IPS-NIHi7 (cell line): ENCODE results near the gene KBTBD4.
A peak's percentile ranks its signal among the peaks of the same experiment; 100 is the strongest.
"Not testable (repeated sequence)": the region's sequence is repeated elsewhere in the genome, so short reads cannot be mapped to it uniquely, and the experiment has no call there.

Experiments
- DNase-seq: peaks from one replicate; pipeline ENCODE4 v3.0.0; 2012; ENCODE audit warnings: mixed read lengths; ENCODE audit errors: extremely low spot score

KBTBD4 gene

DNA sequence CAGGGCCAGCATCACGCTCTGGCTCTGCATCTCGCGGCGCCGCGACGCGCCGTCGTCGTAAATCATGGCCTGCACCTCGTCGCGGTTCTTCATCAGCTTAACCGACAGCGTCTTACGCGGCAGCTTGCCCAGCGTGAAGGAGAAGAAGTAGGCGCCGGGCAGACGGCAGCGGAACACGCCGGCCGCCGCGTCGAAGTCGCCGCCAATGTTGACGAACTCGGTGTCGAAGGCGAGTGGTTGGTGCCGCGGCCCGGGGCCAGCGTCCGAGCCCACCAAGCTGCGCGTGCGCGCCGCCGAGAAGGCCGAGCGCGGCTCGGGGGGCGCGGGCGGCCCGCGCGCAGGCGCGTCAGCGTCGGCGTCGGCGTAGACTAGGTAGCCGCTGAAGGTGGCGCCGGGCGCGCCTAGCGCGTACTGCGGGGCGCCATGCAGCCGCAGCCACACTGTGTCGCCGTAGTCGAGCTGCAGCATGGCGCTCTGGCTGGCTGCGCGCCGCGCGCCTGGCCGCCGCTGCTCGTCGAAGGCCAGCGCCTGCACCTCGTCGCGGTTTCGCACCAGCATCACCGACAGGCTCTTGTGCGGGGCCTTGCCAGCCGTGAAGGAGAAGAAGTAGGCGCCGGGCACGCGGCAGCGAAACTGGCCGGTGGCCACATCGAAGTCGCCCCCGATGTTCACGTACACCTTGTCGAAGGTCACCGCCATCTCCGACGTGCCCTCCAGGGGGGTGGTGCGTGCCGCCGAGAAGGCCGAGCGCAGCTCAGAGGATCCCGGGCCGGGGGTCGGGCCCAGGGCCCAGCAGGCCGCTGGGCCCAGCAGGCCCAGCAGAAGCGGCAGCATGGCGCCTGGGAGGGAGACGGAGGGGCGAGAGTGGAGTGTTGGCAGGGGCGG, 11.4 kb upstream of the KBTBD4 start:
- peak; percentile 82 for DNase-seq

DNA sequence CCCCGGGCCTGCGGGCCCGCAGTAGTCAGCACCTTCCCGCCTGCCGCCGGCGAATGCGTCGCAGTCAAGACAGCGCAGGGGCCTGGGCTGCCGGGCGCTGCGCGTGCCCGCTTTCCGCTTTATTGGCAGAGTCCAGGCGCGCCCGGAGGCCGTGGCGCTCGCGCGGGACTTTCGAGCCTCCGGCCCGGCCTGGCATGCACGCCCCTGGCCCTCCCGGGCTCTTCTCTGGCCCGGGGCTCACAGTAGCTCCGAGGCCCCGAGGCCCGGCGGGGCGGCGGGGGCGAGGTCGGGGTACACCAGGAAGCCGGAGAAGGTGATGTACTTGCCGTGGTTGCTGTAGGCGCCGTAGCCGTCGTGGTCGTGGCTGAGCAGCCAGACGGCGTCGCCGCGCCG, 10.8 kb upstream of the KBTBD4 start:
- DNase-seq = no peak

DNA sequence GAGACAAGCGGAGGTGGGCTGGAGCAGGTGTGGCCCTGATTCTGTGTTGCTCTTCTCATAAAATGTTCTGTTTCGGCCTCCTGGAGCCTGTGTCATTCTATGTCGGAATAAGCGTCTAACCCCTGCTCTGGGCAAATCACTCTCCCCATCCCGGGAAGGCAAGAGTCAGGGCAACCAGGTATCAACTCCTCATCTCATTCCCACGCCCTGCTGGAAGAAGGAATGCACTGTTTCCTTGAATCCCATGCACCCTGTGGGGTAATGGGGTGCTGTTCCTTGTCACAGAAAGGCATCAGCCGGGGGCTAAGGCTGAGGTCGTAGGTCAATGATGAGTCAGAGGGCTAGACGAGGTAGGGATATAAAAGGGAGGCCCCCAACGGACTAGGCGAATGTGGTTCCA, 10.3 kb upstream of the KBTBD4 start:
- DNase-seq = no peak

DNA sequence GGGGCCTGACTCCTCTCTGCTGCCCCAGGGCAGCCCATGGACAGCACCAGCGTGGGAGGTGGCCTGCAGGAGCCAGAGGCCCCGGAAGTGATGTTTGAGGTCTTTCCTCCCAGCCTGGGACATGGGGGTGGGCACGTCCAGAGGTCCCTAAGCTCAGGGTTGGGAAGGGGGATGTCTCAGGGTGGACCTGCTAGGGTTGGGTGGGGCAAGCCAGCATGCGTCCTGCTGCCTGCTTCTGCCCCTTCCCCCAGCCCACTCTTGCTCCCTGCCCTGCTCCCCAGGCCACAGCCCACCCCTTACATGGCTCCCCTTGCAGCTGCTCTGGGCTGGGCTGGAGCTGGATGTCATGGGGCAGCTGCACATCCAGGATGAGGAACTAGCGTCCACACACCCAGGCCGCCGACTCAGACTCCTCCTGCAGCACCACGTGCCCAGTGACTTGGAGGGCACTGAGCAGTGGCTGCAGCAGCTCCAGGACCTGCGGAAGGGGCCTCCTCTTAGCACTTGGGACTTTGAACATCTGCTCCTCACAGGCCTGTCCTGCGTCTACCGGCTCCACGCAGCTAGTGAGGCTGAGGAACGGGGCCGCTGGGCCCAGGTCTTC, 9.1 kb upstream of the KBTBD4 start:
- DNase-seq = no peak

DNA sequence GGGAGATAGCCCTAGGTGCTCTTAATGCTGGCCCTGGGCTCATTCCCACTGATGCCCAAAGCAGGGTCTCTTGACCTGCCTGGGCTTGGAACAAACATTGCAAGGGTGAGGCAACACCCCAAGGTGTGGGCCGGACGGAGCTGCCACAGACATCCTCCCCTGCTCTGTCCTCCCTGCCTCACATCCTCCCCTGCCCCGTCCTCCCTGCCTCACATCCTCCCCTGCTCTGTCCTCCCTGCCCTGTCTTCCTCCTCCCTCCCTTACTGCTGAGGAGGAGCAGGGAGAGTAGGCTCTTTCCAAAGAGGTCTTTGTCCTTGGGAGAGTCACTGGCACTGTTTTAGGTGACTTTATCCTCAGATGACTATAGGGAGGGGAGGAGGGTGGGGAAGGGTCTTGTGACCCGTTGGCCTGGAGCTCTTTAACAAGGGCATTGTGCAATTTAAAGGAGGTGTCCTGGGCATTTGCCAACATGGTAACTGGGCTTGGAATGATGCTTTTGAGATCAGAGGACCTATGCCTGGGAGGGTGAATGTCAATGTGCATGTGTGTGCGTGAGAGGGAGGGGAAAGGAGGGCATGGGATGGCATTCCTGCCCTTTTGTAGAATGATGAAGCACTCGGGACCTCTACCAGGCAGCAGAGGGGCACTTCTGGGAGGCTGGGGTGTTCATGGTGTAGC, 8.4 kb upstream of the KBTBD4 start:
- no peak for DNase-seq

DNA sequence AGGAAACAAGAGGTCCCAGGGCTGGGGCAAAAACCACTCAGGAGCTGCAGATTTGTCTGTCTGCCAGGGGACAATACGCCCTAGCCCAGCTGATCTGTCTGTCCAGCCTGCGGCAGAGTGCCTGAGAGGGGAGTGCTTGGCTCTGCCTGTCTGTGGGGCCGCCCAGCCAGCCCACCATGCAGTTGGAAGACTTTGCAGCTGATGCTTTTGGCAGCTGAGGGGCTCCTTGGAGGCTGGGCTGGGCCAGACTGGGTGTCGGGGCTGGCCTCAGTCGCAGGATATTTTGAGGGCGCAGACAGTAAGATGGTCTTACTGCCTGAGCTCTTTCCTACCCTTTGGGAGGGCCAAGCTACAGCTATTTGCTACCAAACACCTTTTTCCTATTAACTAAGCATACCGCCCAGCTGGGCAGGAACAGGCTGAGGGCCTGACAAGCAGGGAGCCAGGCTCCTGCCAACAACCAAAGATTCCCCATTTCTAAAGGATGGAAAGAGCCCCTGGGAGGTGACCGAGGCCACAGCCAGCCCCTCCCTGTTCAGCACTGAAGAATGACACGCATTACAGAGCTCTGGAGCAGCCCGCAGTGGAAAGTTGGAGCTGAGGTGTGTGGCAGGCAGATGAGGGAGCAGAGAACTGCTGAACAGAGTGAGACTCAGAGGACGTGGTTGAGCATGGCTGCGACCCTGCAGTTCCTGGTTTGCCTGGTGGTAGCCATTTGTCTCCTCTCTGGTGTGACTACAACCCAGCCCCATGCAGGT, 7.5 kb upstream of the KBTBD4 start, which contains the start of gene FAM180B:
FAM180B (plus strand) TSS at position 581 of the 758 bp plus-strand sequence; CDS start at position 672, 91 bp downstream.
- no peak for DNase-seq

DNA sequence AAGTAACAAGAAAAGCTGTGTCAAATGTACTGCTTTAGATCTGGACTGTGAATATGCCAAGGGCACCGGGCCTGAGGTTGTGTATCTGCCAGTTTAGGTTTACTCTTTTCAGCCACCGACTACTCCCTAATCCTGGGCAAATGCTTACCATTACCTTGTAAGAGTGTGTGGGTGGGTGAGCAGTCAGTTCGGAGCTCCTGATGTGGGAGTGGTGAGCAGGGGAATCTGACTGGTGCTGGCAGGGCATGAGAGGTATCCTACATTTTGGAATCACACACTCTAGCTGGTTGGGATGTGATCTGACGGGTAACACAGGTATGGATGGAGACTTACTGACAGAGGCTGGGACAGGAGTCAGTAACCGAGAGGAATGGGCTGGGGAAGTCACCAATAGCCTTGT, 5.1 kb upstream of the KBTBD4 start:
- DNase-seq = no peak

DNA sequence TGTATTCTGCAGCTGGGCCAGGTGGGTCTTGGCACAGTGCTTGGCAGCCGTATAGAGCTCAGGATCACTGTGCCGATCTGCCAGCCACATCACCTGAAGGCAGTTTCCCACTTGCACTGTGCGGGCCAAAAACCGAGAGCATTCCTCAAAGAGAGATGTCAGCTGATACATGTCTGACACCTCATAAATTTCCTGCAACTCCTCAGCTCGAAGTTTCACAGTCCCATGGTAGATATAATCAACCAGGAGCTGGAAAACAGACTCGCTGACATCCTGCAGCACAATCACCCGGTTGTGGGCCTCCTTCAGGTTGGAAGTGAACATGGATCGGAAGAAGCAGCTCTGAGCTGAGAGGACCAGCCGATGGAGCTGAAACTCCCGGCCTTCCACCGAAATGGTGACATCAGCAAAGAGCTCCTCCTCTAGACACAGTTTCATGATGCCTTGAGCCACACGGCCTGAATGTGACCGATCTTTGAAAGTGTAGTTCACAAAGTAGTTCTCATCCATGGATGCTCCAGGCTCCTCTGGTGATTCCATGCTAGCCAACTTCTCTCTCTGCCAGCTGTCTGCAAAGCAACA, 1.2 kb downstream of the KBTBD4 start:
- DNase-seq = no peak

DNA sequence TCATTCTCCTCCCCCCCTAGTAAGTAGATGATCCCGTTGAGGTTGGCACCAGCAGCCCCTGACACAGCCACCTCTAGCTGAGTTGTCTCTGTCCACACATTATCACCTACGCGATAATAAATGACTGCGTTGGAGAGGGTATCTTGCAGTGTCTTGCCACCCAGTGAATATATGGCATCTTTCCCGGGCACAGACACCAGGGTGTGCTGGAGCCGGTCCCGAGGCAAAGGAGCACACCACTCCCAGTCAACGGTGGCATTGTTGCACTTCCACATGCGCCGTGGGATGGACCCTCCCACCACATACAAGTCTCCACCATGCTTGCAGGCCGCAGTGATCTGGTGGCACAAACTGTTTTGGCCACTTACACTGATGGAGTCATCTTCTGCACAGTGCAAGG, 5.4 kb downstream of the KBTBD4 start:
- DNase-seq = no peak

DNA sequence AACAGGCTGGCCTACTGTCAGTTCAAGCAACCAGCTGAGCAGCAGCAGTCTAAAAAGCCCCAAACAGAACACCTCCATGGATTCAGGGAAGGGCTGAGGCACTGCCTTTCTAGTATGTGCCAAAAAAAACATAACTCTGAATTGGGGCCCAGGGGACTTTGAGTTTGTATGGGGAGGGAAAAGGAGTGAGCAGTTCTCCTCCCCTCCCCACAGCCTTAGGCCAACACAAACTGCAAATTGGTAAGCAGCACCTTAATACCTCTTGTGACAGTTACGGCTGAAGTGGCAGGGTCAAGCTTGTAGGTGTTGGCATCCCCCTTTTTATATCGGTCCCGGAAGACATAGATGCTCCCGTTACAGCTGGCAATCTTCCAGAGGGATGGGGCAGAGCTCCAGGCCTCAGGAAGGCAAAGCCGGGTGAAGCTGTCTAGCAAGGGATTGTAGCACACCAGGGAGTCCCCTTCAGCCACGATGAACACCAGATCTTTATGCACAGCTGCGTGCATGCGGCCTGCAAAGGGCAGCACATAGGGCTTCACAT, 6.0 kb downstream of the KBTBD4 start:
- DNase-seq = no peak

DNA sequence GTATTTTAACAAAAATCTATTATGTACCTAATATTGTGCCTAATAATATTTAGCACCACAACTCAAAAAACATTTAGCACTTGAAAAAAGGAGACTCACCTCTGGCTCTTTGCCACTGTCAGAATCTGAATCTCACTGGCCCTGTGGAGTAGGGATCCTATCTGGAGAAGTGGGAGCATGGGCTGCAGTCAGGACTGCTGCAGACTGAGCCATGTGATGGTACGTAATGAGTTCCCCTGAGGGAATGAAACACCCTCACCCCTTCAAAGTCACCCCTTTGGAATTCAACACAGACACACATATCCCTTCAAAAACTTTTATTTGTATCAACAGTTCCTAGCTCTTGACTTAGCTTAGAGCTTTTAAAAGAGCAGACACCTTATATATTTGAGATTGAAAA, 6.9 kb downstream of the KBTBD4 start:
- DNase-seq = no peak

DNA sequence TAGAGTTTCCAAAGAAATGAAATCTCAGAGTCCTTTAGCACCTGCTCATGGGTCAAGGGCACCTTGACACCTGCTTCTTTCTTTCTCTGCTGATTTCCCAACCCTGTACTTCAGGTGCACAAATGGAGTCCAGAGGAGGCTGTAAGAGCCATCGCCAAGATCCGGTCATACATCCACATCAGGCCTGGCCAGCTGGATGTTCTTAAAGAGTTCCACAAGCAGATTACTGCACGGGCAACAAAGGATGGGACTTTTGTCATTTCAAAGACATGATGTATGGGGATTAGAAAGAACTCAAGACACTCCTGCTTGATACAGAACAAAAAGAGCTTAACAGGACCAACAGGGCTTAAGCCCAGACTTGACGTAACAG, 7.4 kb downstream of the KBTBD4 start:
- no peak for DNase-seq

DNA sequence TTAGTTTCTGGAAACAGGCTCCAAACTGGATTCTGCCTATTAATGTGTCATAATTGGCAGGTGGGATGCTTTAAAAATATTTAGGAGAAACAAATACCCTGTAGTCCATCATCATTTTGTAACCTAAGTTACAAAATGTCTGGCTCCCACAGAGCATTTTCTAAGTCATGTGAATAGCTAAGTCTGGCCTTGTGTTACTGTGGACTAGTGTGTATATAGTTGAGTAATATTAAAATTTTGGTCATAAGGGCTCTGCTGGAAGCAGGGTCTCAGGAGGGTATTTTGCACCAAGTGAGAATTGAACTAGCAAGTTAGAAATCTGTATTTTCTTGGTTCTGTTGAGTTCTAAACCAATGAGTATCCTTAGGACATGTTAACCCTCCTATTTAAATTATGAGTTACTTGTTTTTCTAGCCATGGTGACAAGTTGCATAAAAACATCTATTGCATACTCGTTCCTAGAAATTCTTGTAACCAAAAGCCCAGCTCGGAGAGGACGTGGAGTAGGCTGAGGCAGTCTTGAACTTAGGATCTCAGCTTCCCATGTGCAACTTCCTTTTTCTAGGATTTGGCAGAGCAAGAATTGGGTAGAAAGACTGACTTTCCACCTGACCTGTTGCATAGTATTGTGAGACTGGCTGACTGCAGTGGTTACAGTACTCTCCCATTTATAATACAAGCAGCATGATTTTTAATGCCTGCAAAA, 8.0 kb downstream of the KBTBD4 start:
- no peak for DNase-seq

DNA sequence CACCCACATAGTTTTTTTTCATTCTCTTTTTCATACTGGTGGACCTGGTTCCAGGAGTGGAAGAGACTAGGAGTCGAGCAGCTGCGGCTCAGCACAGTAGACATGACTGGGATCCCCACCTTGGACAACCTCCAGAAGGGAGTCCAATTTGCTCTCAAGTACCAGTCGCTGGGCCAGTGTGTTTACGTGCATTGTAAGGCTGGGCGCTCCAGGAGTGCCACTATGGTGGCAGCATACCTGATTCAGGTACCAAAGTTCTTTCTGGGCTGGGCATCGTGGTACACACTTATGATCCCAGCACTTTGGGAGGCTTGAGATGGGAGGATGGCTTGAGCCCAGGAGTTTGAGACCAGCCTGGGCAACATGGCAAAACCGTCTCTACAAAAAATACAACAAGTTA, 9.1 kb downstream of the KBTBD4 start:
- DNase-seq = no peak

DNA sequence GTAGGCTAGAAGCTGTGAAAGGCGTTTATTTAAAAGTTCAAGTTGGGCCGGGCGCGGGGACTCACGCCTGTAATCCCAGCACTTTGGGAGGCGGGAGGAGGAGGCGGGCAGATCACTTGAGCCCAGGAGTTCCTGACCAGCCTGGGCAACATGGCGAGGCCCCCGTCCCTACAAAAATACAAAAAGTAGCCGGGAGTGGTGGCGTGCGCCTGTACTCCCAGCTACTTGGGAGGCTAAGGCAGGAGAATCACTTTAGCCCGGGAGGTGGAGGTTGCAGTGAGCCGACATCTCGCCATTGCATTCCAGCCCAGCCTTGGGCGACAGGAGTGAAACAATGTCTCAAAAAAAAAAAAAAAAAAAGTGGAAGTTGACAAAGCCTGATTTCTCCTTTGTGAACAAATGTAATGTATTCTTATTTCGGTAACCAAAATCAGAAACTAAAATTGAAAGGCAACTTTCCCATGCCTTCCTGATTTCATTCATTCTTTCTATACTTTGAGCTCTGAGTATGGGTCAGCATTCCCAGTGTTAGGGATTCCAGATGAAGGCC, 12.5 kb downstream of the KBTBD4 start:
- no peak for DNase-seq

DNA sequence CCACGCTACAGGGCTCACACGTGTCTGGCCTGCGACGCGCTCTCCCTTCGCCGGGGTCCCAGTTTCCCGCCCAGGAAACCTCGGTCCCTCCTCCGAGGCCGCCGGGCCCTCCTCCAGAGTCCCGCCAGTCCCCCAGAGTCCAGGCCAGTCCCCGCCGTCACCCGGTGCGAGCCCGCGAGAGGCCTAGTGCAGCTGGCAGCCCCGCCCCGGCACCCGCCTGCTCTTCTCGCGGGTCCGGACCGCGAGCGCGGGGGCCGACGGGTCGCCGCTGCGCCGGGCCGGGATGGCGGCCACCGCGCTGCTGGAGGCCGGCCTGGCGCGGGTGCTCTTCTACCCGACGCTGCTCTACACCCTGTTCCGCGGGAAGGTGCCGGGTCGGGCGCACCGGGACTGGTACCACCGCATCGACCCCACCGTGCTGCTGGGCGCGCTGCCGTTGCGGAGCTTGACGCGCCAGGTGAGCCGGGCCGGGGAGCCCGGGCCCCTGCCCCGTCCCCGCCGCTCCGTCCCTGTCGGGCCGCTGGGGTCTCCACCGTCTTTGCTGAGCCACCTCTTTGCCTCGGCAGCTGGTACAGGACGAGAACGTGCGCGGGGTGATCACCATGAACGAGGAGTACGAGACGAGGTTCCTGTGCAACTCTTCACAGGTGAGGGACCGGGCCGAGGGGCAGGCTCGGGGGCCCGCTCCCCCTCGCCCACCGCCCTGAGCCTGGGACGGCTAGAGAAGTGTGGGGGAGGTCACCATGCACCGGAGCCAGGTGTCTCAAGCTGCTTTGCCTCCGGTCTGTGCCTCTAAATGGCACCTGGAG, 13.2 kb downstream of the KBTBD4 start, which contains the start of gene PTPMT1:
PTPMT1 (plus strand) TSS at position 260 of the 809 bp plus-strand sequence; CDS start at position 284, 24 bp downstream.
- peak; percentile 81 for DNase-seq

DNA sequence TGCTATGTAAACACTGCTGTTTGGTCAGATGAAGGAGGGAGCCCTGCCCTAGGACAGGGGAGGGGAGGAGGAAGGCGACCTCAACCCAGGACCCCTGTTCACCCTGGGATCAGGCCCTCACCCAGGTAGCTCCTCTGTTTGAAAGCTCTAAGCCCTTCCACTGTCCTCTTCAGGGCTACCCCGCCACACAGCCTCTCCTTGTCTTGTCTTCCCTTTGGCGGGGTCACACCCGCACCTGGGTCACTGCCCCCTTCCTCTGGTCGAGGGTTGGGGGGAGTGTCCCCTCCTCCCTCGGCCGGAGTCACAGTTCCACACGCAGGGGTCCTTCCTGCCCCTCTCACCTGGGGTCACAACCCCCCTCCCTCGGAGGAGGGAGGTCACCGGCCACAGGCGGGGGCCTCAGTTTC, 13.8 kb downstream of the KBTBD4 start:
- no peak for DNase-seq

DNA sequence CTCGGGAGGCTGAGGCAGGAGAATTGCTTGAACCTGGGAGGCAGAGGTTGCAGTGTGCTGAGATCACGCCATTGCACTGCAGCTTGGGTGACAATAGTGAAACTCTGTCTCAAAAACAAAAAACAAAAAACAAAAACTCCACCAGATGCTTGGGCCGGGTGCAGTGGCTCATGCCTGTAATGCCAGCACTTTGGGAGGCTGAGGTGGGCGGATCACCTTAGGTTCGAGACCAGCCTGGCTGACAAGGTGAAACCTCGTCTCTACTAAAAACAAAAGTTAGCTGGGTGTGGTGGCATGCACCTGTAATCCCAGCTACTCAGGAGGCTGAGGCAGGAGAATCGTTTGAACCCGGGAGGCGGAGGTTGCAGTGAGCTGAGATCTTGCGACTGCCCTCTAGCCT, 14.4 kb downstream of the KBTBD4 start:
- not testable (repeated sequence) for DNase-seq

DNA sequence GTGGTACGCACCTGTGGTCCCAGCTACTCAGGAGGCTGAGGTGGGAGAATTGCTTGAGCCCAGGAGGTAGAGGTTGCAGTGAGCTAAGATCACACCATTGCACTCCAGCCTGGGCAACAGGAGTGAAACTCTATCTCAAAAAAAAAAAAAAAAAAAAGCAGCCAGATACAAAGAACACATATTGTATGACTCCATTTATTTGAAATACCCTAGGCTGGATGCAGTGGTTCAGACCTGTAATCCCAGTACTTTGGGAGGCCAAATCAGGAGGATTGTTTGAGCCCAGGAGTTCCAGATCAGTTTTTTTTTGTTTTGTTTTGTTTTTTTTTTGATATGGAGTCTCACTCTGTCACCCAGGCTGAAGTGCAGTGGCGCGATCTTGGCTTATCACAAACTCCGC, 16.4 kb downstream of the KBTBD4 start:
- DNase-seq = not testable (repeated sequence)
